ENCODE measurements around the gene PAXX.

Gene PAXX

GRCh38 chr9:136991993-136992818 lies at the start of gene PAXX:
PAXX (plus strand) TSS chr9:136992422; CDS start chr9:136992444, 22 bp downstream.
- peak; percentile 93 to 97 (median 96) for DNase-seq

GRCh38 chr9:136942881-136943230 lies 49.4 kb upstream of the PAXX start:
- DNase-seq, result no peak

GRCh38 chr9:136943291-136944211 lies 48.7 kb upstream of the PAXX start:
- no peak for DNase-seq

- peak; percentile 77 to 89 (median 79) for DNase-seq
Measured at GRCh38 chr9:136944212-136944518, 48.1 kb upstream of the PAXX start.

GRCh38 chr9:136944519-136945332 lies 47.5 kb upstream of the PAXX start, which contains the start of the genes C8G and FBXW5:
C8G (plus strand) TSS chr9:136945243; CDS start chr9:136945321, 78 bp downstream.
FBXW5 (minus strand) TSS chr9:136944738; CDS start chr9:136944083, 655 bp downstream.
- DNase-seq, result peak; percentile 98 to 99 (median 99)

- no peak for DNase-seq
Measured at GRCh38 chr9:136945333-136946227, 46.6 kb upstream of the PAXX start.

- no peak for DNase-seq
Measured at GRCh38 chr9:136946228-136947027, 45.8 kb upstream of the PAXX start.

GRCh38 chr9:136947028-136947891 lies 45.0 kb upstream of the PAXX start:
- DNase-seq, result peak; percentile 37 to 67 (median 42)

- DNase-seq, result peak; percentile 46 to 75 (median 50)
Measured at GRCh38 chr9:136947955-136948510, 44.2 kb upstream of the PAXX start.

- no peak for DNase-seq
Measured at GRCh38 chr9:136949239-136949816, 42.9 kb upstream of the PAXX start.

GRCh38 chr9:136949817-136950655 lies 42.2 kb upstream of the PAXX start:
- DNase-seq, result peak; percentile 86 to 92 (median 88)

- DNase-seq, result no peak
Measured at GRCh38 chr9:136950656-136951276, 41.5 kb upstream of the PAXX start.

GRCh38 chr9:136951541-136952320 lies 40.5 kb upstream of the PAXX start, which contains the start of gene LCN12:
LCN12 (plus strand) TSS chr9:136952273; CDS start chr9:136952328, 55 bp downstream.
- DNase-seq, result no peak

GRCh38 chr9:136952321-136952850 lies 39.8 kb upstream of the PAXX start:
- DNase-seq, result no peak

- no peak for DNase-seq
Measured at GRCh38 chr9:136952876-136953770, 39.1 kb upstream of the PAXX start.
